Stimulated activated CD4-positive, alpha-beta T cell treated with anti-CD3 and anti-CD28 coated beads, Interleukin-12 subunit alpha, Interleukin-12 subunit beta, amount 100 ng/mL, for 4 hours (primary cell): ENCODE measurements around the gene CFAP97D2.
A peak's percentile ranks its signal among the peaks of the same experiment; 100 is the strongest.
"Not testable (repeated sequence)": the region's sequence is repeated elsewhere in the genome, so short reads cannot be mapped to it uniquely, and the experiment has no call there.

ENCODE experiments used
- DNase-seq: peaks from one replicate; pipeline ENCODE4 v3.0.0-alpha.2; 2020

CFAP97D2 gene

GRCh38 chr13:114179087-114179658, at the start of gene CFAP97D2:
CFAP97D2 (plus strand) TSS chr13:114179257; CDS start chr13:114179331, 74 bp downstream.
- DNase-seq: no peak

- DNase-seq: no peak
These were observed 49.4 kb upstream of the CFAP97D2 start for GRCh38 chr13:114129649-114130062.

- no peak for DNase-seq
These were observed 48.8 kb upstream of the CFAP97D2 start for GRCh38 chr13:114130131-114130836.

- no peak for DNase-seq
These were observed 48.0 kb upstream of the CFAP97D2 start for GRCh38 chr13:114130837-114131582.

- peak; percentile 31 for DNase-seq
These were observed 47.3 kb upstream of the CFAP97D2 start for GRCh38 chr13:114131583-114132418.

- DNase-seq: peak; percentile 62
These were observed 46.5 kb upstream of the CFAP97D2 start, which contains the start of gene RASA3 for GRCh38 chr13:114132419-114133121. RASA3 (minus strand) TSS chr13:114132623; CDS start chr13:114132489, 134 bp downstream.

- DNase-seq: not testable (repeated sequence)
These were observed 45.9 kb upstream of the CFAP97D2 start for GRCh38 chr13:114133126-114133525.

- DNase-seq: not testable (repeated sequence)
These were observed 45.5 kb upstream of the CFAP97D2 start for GRCh38 chr13:114133552-114133951.

GRCh38 chr13:114134111-114134943, 44.7 kb upstream of the CFAP97D2 start:
- no peak for DNase-seq

- no peak for DNase-seq
These were observed 44.0 kb upstream of the CFAP97D2 start for GRCh38 chr13:114134944-114135610.

GRCh38 chr13:114135731-114136171, 43.3 kb upstream of the CFAP97D2 start:
- no peak for DNase-seq

GRCh38 chr13:114136576-114136975, 42.5 kb upstream of the CFAP97D2 start:
- no peak for DNase-seq

- no peak for DNase-seq
These were observed 38.7 kb upstream of the CFAP97D2 start for GRCh38 chr13:114140131-114140905.

GRCh38 chr13:114140906-114141250, 38.2 kb upstream of the CFAP97D2 start:
- no peak for DNase-seq

GRCh38 chr13:114141261-114141996, 37.6 kb upstream of the CFAP97D2 start:
- DNase-seq: no peak

- DNase-seq: no peak
These were observed 36.9 kb upstream of the CFAP97D2 start for GRCh38 chr13:114142137-114142550.

- peak; percentile 32 for DNase-seq
These were observed 36.2 kb upstream of the CFAP97D2 start for GRCh38 chr13:114142640-114143490.
